Prostate gland (tissue), 2 donors: ENCODE measurements around the gene ZSCAN32.

Experiments
- CTCF ChIP-seq, 4 experiments: fragments of 200-600 bp in 2 of 4; fragments of 450-650 bp in 2 of 4; sonication (generic) in 2 of 4; IDR thresholded peaks; 1 replicate in 3 of 4; 2 replicates in 1 of 4; pipeline ENCODE4 v1.5.1; 2016 to 2019; ENCODE audit warnings: antibody characterized with exemption in 4 of 4, mild to moderate bottlenecking in 2 of 4, moderate library complexity in 2 of 4
- POLR2A ChIP-seq: fragments of 450-650 bp; IDR thresholded peaks from one replicate; pipeline ENCODE4 v1.6.1; 2016; ENCODE audit warnings: antibody characterized with exemption, mild to moderate bottlenecking

DNA sequence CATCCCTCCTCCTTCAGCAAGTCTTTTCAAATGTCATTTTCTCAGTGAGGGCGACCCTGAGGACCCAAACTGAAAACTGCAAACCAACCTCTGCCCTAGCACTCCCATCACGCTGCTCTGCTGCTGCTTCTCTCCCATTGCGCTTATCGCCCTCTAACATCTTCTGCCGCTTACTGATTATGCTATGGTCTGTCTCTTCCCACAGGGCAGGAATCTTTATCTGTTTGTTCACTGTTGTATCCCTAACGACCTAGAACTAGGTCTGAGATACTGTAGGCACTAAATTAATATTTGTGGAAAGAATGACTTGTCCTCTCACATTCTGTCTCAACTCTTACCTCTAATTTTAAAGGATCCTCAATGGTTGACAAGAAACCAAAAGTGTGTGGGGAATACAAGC lies 12.5 kb downstream of the ZSCAN32 start:
- TF ChIP-seq CTCF (IDR thresholded peaks at IDR 0.05): no peak
- no peak for TF ChIP-seq POLR2A
